Endothelial cell of umbilical vein (primary cell): Measurements from ENCODE around the gene RELN. TPM values are rescaled to one million over a fixed set of nuclear protein-coding genes. Genes with fewer than 3 reads are reported as not detected.

Source experiments
- BruUV-seq: library from RNA; stranded (reverse); fragments of 400-500 nt; replicated peaks from 2 replicates; lab custom pipeline; 2021; lab: Mats Ljungman, UMichigan
- CTCF ChIA-PET: fragments of 300-600, 350-600 bp; sonication (Branson Sonifier 250); formaldehyde crosslinking; loops from one replicate; lab custom pipeline; 2021; ENCODE audit warnings: antibody characterized with exemption, inconsistent platforms; lab: Charles Lee
- POLR2A ChIA-PET: fragments of 300-600, 350-600 bp; sonication (Branson Sonifier 250); formaldehyde crosslinking; loops from one replicate; lab custom pipeline; 2021; ENCODE audit warnings: antibody characterized with exemption, inconsistent platforms; lab: Charles Lee
- DNase-seq: peaks from one replicate; pipeline ENCODE4 v3.0.0-alpha.2; 2011; ENCODE audit warnings: low read depth, low spot score
- FAIRE-seq: peaks from 2 replicates; lab custom pipeline; 2011; peaks lifted over from hg19 to GRCh38; lab: Jason Lieb, UNC
- H2AFZ ChIP-seq: 2 replicates; pipeline ENCODE4 v1.6.0; 2012; ENCODE audit warnings: low read depth, low read length, control low read depth, inconsistent platforms
- H3K27ac ChIP-seq: 2 replicates; pipeline ENCODE4 v1.5.1; 2011; ENCODE audit warnings: low read depth, mild to moderate bottlenecking, control low read depth, low read length, moderate library complexity; ENCODE audit not compliant: insufficient read depth
- H3K27me3 ChIP-seq, 2 experiments: 2 replicates each; pipeline versions ENCODE4 v1.6.0 to v1.6.1; 2011; ENCODE audit warnings: low read length in 2 of 2, mixed read lengths in 1 of 2; ENCODE audit not compliant: control insufficient read depth in 2 of 2, insufficient read depth in 2 of 2
- H3K36me3 ChIP-seq, 2 experiments: 2 replicates in 1 of 2; 3 replicates in 1 of 2; pipeline ENCODE4 v1.5.1; 2011; ENCODE audit warnings: low read length in 2 of 2, mild to moderate bottlenecking in 1 of 2, moderate library complexity in 1 of 2; ENCODE audit not compliant: control insufficient read depth in 2 of 2, insufficient read depth in 2 of 2; ENCODE audit errors: extremely low read depth in 1 of 2
- H3K4me1 ChIP-seq: 3 replicates; pipeline ENCODE4 v1.5.1; 2011; ENCODE audit warnings: mild to moderate bottlenecking, low read length; ENCODE audit not compliant: control insufficient read depth, insufficient read depth; ENCODE audit errors: extremely low read depth
- H3K4me2 ChIP-seq: 2 replicates; pipeline ENCODE4 v1.6.1; 2011; ENCODE audit warnings: low read length, control low read depth, mixed read lengths; ENCODE audit not compliant: insufficient read depth
- H3K4me3 ChIP-seq, 3 experiments: fragments of 200-600 bp in 1 of 3; sonication (generic), shearing (Covaris generic) in 1 of 3; replicated peaks in 1 of 3; 2 replicates each; pipeline ENCODE4 v1.5.1; 2011 to 2016; ENCODE audit warnings: control low read depth in 3 of 3, low read length in 3 of 3, mild to moderate bottlenecking in 2 of 3, inconsistent platforms in 1 of 3, low read depth in 1 of 3, moderate library complexity in 1 of 3; ENCODE audit not compliant: insufficient read depth in 1 of 3
- H3K79me2 ChIP-seq: 2 replicates; pipeline ENCODE4 v1.6.0; 2012; ENCODE audit warnings: low read length, inconsistent platforms; ENCODE audit not compliant: control insufficient read depth, insufficient read depth
- H3K9ac ChIP-seq: replicated peaks from 2 replicates; pipeline ENCODE3; 2011; ENCODE audit warnings: low read length, control low read depth; ENCODE audit not compliant: insufficient read depth; ENCODE audit errors: extremely low read depth
- H3K9me1 ChIP-seq: replicated peaks from 3 replicates; pipeline ENCODE4 v1.6.0; 2011; ENCODE audit warnings: mild to moderate bottlenecking, low read length; ENCODE audit not compliant: control insufficient read depth, insufficient read depth; ENCODE audit errors: extremely low read depth
- H3K9me3 ChIP-seq: replicated peaks from 2 replicates; pipeline ENCODE4 v1.5.1; 2012; ENCODE audit warnings: low read length, inconsistent platforms; ENCODE audit not compliant: control insufficient read depth, insufficient read depth
- H4K20me1 ChIP-seq: replicated peaks from 2 replicates; pipeline ENCODE3; 2011; ENCODE audit warnings: mild to moderate bottlenecking, low read length; ENCODE audit not compliant: control insufficient read depth, insufficient read depth; ENCODE audit errors: extremely low read depth
- EZH2 ChIP-seq: IDR thresholded peaks from 2 replicates; pipeline ENCODE4 v1.6.1; 2012; ENCODE audit warnings: borderline replicate concordance, low read depth, mild to moderate bottlenecking, moderate library complexity, low read length, inconsistent platforms; ENCODE audit not compliant: severe bottlenecking
- FOS ChIP-seq: IDR thresholded peaks from 2 replicates; pipeline ENCODE4 v1.6.1; 2011; ENCODE audit warnings: mild to moderate bottlenecking, low read length, moderate library complexity, borderline replicate concordance; ENCODE audit not compliant: insufficient read depth
- GATA2 ChIP-seq: IDR thresholded peaks from 2 replicates; pipeline ENCODE4 v1.7.0; 2011; ENCODE audit warnings: low read depth, mild to moderate bottlenecking, moderate library complexity, mixed read lengths, low read length; ENCODE audit not compliant: insufficient read length, insufficient read depth
- JUN ChIP-seq: IDR thresholded peaks from 2 replicates; pipeline ENCODE4 v1.6.1; 2011; ENCODE audit warnings: borderline replicate concordance, low read depth; ENCODE audit not compliant: insufficient read length, insufficient read depth
- POLR2A ChIP-seq: IDR thresholded peaks from 2 replicates; pipeline ENCODE4 v1.6.1; 2012; ENCODE audit warnings: low read depth, mild to moderate bottlenecking, control low read depth, low read length
- dilution Hi-C: fragments of 300-500 bp; cut with MboI; formaldehyde crosslinking; loops from one replicate; pipeline ENCODE4 v1.15.0; 2019; ENCODE audit warnings: low sequenced_read_pairs; ENCODE audit not compliant: extremely low pct_ligation_motif_present
- intact Hi-C: fragments of 100-400 bp; cut with micrococcal nuclease; formaldehyde crosslinking; loops from one replicate; pipeline ENCODE4 v1.10.0; 2022
- polyA plus RNA-seq, 4 experiments: library from polyadenylated mRNA; depleted of rRNA in 3 of 4; stranded (reverse) in 3 of 4; unstranded in 1 of 4; fragments of >200 nt; gene quantifications; 2 replicates each; pipeline versions ENCODE4 v1.2.1 to v1.2.3, GENCODE V29; 2011 to 2012; ENCODE audit warnings: missing spikeins in 1 of 4
- total RNA-seq: library from RNA; stranded (reverse); gene quantifications from 2 replicates; pipeline ENCODE4 v1.2.3, GENCODE V29; 2021
- TF ChIP-seq, protein P1 (sequence below): IDR thresholded peaks from 2 replicates; pipeline ENCODE4 v1.6.1; 2011; ENCODE audit not compliant: insufficient read depth, insufficient read length
- TF ChIP-seq, protein P2 (sequence below), 2 donors: IDR thresholded peaks; 1 replicate in 1 of 2; 2 replicates in 1 of 2; pipeline ENCODE4 v1.5.1; 2011; ENCODE audit warnings: low read length in 2 of 2, mild to moderate bottlenecking in 2 of 2, moderate library complexity in 2 of 2, control low read depth in 1 of 2, inconsistent platforms in 1 of 2, low read depth in 1 of 2; ENCODE audit not compliant: insufficient read depth in 1 of 2; ENCODE audit errors: extremely low read depth in 1 of 2

RELN gene
- total and polyA plus RNA-seq, 2 donors (not counting 3 experiments of a cell fraction or from before 2014, with no cell fraction given): 0.15 to 0.22 TPM

DNA sequence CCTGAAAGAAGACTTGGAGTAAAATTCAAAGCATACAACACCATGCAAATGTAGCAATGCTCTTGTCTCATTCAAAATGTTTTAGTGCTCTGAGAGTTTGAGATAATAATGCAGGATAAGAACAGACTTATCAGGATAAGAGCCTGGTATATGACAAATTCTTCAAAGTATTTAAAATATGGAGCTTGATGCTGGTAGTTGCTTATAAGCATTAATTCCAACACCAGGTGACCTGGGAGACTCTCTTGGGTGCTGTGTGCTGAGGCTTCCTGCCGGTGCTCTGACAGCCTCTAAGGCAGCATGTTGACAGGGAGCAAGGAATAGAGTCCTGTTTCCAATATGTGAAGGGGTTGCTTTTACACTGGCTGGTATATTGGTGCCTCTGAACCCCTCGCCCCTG is 508.7 kb downstream of the RELN start:
- intact Hi-C loops (no loop called here), dilution Hi-C loops (no loop called here)
- Histone ChIP-seq H3K79me2 (no peaks in the 10 kb centered on the region), H3K4me1 (no peaks in the 10 kb centered on the region), H3K4me3 (no peak overlapping the region), H4K20me1 (no peaks in the 10 kb centered on the region), H3K9me1 (peaks cover 2% of the 10 kb centered on the region), H3K9me3 (no peaks in the 10 kb centered on the region), H3K36me3 (no peaks in the 10 kb centered on the region), H2AFZ (no peak overlapping the region), H3K27me3 (peaks cover 0 to 6% of the 10 kb centered on the region in 2 experiments), H3K9ac (no peak overlapping the region), H3K27ac (no peak overlapping the region), H3K4me2 (no peak overlapping the region)
- POLR2A ChIA-PET: no interaction called here
- CTCF ChIA-PET: no interaction called here
- FAIRE-seq (no peak), DNase-seq (no peak)
- TF ChIP-seq, protein P1, sequence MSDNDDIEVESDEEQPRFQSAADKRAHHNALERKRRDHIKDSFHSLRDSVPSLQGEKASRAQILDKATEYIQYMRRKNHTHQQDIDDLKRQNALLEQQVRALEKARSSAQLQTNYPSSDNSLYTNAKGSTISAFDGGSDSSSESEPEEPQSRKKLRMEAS: no peak
- TF ChIP-seq POLR2A (no peak), EZH2 (no peak), GATA2 (no peak), FOS (no peak), JUN (no peak)
- TF ChIP-seq, protein P2, sequence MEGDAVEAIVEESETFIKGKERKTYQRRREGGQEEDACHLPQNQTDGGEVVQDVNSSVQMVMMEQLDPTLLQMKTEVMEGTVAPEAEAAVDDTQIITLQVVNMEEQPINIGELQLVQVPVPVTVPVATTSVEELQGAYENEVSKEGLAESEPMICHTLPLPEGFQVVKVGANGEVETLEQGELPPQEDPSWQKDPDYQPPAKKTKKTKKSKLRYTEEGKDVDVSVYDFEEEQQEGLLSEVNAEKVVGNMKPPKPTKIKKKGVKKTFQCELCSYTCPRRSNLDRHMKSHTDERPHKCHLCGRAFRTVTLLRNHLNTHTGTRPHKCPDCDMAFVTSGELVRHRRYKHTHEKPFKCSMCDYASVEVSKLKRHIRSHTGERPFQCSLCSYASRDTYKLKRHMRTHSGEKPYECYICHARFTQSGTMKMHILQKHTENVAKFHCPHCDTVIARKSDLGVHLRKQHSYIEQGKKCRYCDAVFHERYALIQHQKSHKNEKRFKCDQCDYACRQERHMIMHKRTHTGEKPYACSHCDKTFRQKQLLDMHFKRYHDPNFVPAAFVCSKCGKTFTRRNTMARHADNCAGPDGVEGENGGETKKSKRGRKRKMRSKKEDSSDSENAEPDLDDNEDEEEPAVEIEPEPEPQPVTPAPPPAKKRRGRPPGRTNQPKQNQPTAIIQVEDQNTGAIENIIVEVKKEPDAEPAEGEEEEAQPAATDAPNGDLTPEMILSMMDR (IDR thresholded peaks at IDR 0.05; ENCODE audit: extremely low read depth in 1 of 2, insufficient read depth in 1 of 2, low read depth in 1 of 2, low read length in 2 of 2): no peak
- BruUV-seq: no TSS peak
